ENCODE results near the gene AAK1. TPM values are rescaled to one million over a fixed set of nuclear protein-coding genes. Genes with fewer than 3 reads are reported as not detected.

Gene AAK1
- total and polyA plus RNA-seq, 4 experiments from 2014 or later = 27.6 to 225 (median 175) TPM

DNA sequence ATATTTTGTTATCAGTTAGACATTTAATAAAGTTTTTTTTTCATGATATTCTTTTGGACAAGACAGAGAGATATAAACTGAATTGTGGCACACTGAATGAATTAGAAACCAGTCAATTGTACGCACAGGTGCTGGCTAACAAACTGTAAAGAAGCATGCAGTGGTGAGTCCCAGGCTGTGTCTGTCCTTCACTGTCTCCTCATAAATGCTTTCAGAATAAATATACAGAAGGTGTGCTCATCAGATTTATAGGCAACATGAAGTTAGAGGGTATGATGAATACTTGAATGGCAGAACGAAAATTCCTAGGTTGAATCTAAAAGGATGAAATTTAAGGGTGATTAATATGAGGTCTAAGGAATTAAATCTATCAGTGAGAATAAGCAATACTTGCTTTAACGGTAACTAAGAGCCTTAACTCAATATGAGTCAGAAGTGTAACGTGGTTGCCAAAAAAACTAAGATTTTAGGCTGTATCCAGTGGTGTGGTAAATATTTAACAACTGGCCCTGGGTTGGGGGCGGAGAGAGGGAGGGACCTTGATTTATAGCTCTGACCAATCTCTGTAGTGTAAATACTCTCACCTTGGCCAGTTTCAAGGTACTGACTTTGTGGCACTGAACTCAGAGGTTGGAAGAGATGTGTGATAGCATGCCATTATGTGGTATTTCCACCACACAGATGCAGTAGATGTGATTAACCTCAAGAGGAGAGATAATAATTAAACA is 41.9 kb upstream of the AAK1 start:
- H3K27me3 ChIP-seq (ENCODE audit: insufficient read depth, low read length) = no peaks in the 10 kb centered on the region
- peaks cover 0 to 3% of the 10 kb centered on the region in 2 donors for H3K36me3 Mint-ChIP-seq
- H3K4me3 Mint-ChIP-seq = peak overlapping the region in 5 of 8 donors; percentile 11 to 70 (median 41)
- H3K27ac ChIP-seq (ENCODE audit: low read depth, low read length) = no peak overlapping the region
- peaks cover 58% of the 10 kb centered on the region for H3K4me1 ChIP-seq (ENCODE audit: insufficient read depth, low read length)
- ChIA-PET POLR2A (ENCODE audit: partially characterized antibody) (interaction anchor here (1.1 to 6.9 kb wide), 2 partner anchors 26 to 41 kb away, joined by 3 to 63 read pairs; partner anchors contain the start of gene AAK1), CTCF (ENCODE audit: partially characterized antibody) (no interaction called here)
- H3K27me3 Mint-ChIP-seq = no peaks in the 10 kb centered on the region
- no peak overlapping the region for H3K4me3 ChIP-seq (ENCODE audit: low read length in 2 of 2)
- H3K27ac Mint-ChIP-seq = peak overlapping the region; percentile 2 to 67 (median 26)
- H3K9me3 Mint-ChIP-seq = no peaks in the 10 kb centered on the region
- H3K4me1 Mint-ChIP-seq = peaks cover 40 to 75% (median 58%) of the 10 kb centered on the region in 4 donors
- intact Hi-C loops (cut with micrococcal nuclease) = no loop called here
- no peaks in the 10 kb centered on the region for H3K9me3 ChIP-seq (ENCODE audit: control insufficient read depth in 1 of 2, low read length in 2 of 2)
- DNase-seq = peak in 2 of 5 donors; percentile 5 to 40
- no peaks in the 10 kb centered on the region for H3K36me3 ChIP-seq (ENCODE audit: insufficient read depth, low read length)

DNA sequence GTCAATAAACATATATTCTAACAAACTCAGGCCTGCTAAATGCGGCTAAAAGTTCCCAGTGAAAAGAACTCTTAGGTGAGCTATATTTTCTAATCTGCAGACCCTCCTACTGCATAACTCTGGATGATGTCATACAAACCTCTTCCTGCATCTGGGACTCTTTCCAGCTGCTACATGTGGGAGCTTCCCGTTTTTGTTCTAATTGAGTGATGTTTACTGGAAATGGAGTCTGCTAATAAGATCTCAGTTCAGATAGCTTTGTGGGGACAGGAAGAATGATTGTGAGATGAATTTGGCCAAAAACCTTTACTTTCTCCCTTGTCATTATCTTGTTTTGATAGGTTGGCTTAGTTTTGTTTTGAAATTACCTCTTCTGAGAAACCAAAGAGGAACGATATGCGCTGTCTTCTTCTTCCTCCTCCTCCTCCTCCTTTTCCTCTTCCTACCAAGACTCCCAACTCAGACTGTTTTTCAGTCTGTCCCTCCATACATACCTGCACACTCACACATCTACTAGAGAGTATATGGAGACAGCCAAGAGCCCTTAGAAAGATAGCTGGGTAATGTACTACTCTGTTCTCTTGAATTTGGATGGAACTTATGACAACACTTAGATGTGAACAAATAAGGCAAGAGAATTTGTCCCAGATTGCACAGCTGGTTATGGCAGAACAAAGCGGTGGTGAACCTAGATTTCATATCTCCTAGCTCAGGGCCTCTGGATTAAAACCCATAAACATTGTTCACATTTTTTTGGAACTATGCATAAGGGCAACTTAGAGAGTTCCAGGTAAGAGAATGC is 39.8 kb upstream of the AAK1 start:
- peaks cover 0 to 3% of the 10 kb centered on the region in 2 donors for H3K36me3 Mint-ChIP-seq
- intact Hi-C loops (cut with micrococcal nuclease) = loop anchor here (1.0 kb wide), 1 partner anchor 10 kb away; no protein-coding TSS in a partner anchor
- POLR2A ChIA-PET (ENCODE audit: partially characterized antibody) = interaction anchor here (0.5 to 2.3 kb wide), 13 partner anchors 8 to 508 kb away, joined by 3 to 41 read pairs (median 4); partner anchors contain the start of genes AAK1 and C2orf42

DNA sequence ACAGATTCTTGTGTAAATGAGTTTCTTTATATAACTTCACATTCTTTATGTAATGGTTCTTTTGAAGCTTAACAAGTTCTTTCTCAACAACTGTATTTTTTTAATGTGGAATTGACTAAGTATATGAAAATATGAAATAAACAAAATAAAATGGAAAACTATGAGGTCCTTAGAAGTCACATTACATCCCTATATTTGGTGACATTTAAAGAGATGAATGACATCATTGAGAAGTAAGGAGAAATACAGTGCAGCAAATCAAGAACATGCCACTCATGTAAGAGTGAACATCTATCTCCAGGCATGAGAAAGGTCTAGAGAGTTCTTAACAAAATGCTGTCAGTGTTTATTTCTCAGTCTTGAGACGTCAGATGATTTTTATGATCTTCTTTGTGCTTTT is 39.0 kb upstream of the AAK1 start:
- ChIA-PET POLR2A (ENCODE audit: partially characterized antibody) (interaction anchor here (1.6 to 2.3 kb wide), 3 partner anchors 11 to 42 kb away, joined by 3 to 41 read pairs (median 5); partner anchors contain the start of gene AAK1), CTCF (ENCODE audit: partially characterized antibody) (interaction anchor here (1.8 to 3.4 kb wide), 3 partner anchors 32 to 117 kb away, joined by 6 to 20 read pairs (median 14); no protein-coding TSS in a partner anchor)
- peaks cover 0 to 3% of the 10 kb centered on the region in 2 donors for H3K36me3 Mint-ChIP-seq
- peaks cover 35% of the 10 kb centered on the region for H3K4me1 ChIP-seq (ENCODE audit: insufficient read depth, low read length)
- no peaks in the 10 kb centered on the region for H3K9me3 Mint-ChIP-seq
- peak overlapping the region in 2 of 7 donors; percentile 17 to 94 for H3K27ac Mint-ChIP-seq
- no peaks in the 10 kb centered on the region for H3K36me3 ChIP-seq (ENCODE audit: insufficient read depth, low read length)
- no peaks in the 10 kb centered on the region for H3K27me3 Mint-ChIP-seq
- DNase-seq = no peak
- intact Hi-C loops (cut with micrococcal nuclease) = no loop called here
- peaks cover 35 to 63% (median 50%) of the 10 kb centered on the region in 4 donors for H3K4me1 Mint-ChIP-seq
- H3K4me3 Mint-ChIP-seq = no peak overlapping the region
- H3K27me3 ChIP-seq (ENCODE audit: insufficient read depth, low read length) = no peaks in the 10 kb centered on the region
- H3K27ac ChIP-seq (ENCODE audit: low read depth, low read length) = no peak overlapping the region
- no peak overlapping the region for H3K4me3 ChIP-seq (ENCODE audit: low read length in 2 of 2)
- no peaks in the 10 kb centered on the region for H3K9me3 ChIP-seq (ENCODE audit: control insufficient read depth in 1 of 2, low read length in 2 of 2)

More for the DNA sequence above, 39.8 kb upstream of the AAK1 start:
- DNase-seq = no peak
- CTCF ChIA-PET (ENCODE audit: partially characterized antibody) = interaction anchor here (1.0 to 3.4 kb wide), 8 partner anchors 10 to 118 kb away, joined by 3 to 20 read pairs (median 6); no protein-coding TSS in a partner anchor
- H3K27me3 ChIP-seq (ENCODE audit: insufficient read depth, low read length) = no peaks in the 10 kb centered on the region
- H3K4me1 ChIP-seq (ENCODE audit: insufficient read depth, low read length) = peaks cover 39% of the 10 kb centered on the region
- peaks cover 33 to 67% (median 52%) of the 10 kb centered on the region in 4 donors for H3K4me1 Mint-ChIP-seq
- no peaks in the 10 kb centered on the region for H3K9me3 ChIP-seq (ENCODE audit: control insufficient read depth in 1 of 2, low read length in 2 of 2)
- H3K27me3 Mint-ChIP-seq = no peaks in the 10 kb centered on the region
- H3K4me3 Mint-ChIP-seq = peak overlapping the region; percentile 51 to 81 (median 70)
- H3K9me3 Mint-ChIP-seq = no peaks in the 10 kb centered on the region
- H3K27ac ChIP-seq (ENCODE audit: low read depth, low read length) = no peak overlapping the region
- H3K36me3 ChIP-seq (ENCODE audit: insufficient read depth, low read length) = no peaks in the 10 kb centered on the region
- no peak overlapping the region for H3K4me3 ChIP-seq (ENCODE audit: low read length in 2 of 2)
- peak overlapping the region; percentile 17 to 94 (median 76) for H3K27ac Mint-ChIP-seq

DNA sequence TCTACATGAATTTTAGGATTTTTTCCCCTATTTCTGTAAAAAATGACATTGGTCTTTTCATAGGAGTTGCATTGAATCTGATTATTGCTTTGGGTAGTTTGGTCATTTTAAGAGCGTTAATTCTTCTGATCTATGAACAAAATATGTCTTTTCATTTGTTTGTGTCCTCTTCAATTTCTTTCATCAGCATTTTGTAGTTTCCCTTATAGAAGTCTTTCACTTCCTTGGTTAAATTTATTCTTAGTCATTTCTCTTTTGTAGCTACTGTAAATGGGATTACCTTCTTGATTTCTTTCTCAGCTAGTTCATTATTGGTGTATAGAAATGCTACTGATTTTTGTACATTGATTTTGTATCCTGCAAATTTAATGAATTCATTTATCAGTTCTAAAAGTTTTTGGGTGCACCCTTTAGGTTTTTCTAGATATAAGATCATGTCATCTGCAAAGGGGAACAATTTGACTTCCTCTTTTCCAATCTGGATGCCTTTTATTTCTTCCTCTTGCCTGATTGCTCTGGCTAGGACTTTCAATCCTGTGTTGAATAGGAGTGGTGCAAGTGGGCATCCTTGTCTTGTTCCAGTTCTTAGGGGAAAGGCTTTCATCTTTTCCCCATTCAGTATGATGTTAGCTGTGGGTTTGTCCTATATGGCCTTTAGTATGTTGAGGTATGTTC is 36.6 kb upstream of the AAK1 start:
- intact Hi-C loops (cut with micrococcal nuclease) = no loop called here
- no peak overlapping the region for H3K27ac ChIP-seq (ENCODE audit: low read depth, low read length)
- H3K36me3 ChIP-seq (ENCODE audit: insufficient read depth, low read length) = no peaks in the 10 kb centered on the region
- H3K9me3 Mint-ChIP-seq = no peaks in the 10 kb centered on the region
- H3K27me3 ChIP-seq (ENCODE audit: insufficient read depth, low read length) = no peaks in the 10 kb centered on the region
- H3K27me3 Mint-ChIP-seq = no peaks in the 10 kb centered on the region
- ChIA-PET CTCF (ENCODE audit: partially characterized antibody) (no interaction called here), POLR2A (ENCODE audit: partially characterized antibody) (no interaction called here)
- DNase-seq = no peak
- peaks cover 28% of the 10 kb centered on the region for H3K4me1 ChIP-seq (ENCODE audit: insufficient read depth, low read length)
- no peaks in the 10 kb centered on the region for H3K9me3 ChIP-seq (ENCODE audit: control insufficient read depth in 1 of 2, low read length in 2 of 2)
- peaks cover 28 to 50% (median 41%) of the 10 kb centered on the region in 4 donors for H3K4me1 Mint-ChIP-seq
- H3K4me3 ChIP-seq (ENCODE audit: low read length in 2 of 2) = no peak overlapping the region
- H3K4me3 Mint-ChIP-seq = no peak overlapping the region
- H3K36me3 Mint-ChIP-seq = no peaks in the 10 kb centered on the region
- H3K27ac Mint-ChIP-seq = peak overlapping the region in 1 of 7 donors; percentile 19

DNA sequence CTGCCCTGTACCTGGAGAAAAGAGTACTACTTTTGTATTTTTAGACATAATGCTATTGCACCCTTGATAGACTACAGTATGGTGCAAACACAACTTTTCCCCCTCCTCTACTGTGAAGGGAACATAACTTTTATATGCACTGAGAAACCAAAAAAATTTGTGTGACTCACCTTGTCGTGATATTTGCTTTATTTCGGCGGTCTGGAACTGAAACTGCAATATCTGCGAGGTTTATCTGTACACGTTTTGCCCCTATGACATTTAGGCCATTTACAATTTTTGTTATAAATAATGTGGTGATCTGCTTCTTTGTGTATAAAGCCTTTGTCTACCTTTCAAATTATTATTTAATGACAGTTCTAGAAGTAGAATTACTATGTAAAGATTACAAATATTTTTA is 34.4 kb upstream of the AAK1 start:
- CTCF ChIA-PET (ENCODE audit: partially characterized antibody) = interaction anchor here (0.5 to 1.9 kb wide), 3 partner anchors 22 to 84 kb away, joined by 3 to 7 read pairs (median 4); no protein-coding TSS in a partner anchor
- no peak overlapping the region for H3K4me3 ChIP-seq (ENCODE audit: low read length in 2 of 2)

DNA sequence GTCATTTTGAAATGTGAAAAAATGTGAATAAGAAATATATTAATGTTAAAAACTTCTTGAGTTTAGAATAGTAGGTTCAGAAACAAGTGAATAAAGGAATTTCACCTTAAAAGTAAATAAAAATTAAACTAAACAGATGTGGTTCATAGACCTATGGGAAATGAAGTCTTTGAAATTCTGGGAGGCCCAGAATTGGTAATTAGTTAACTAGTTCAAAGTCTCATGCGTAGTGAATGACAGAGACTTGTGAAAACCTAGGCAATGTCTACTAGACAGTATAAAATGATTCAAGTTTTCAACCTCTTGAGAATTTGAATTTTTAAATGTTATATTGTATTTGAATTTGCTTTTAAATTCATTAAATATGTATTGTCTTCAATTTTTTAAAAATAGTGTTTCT is 32.6 kb upstream of the AAK1 start:
- intact Hi-C loops (cut with micrococcal nuclease) = no loop called here
- Mint-ChIP-seq H3K4me3 (no peak overlapping the region), H3K4me1 (peaks cover 13 to 25% (median 20%) of the 10 kb centered on the region in 4 donors), H3K36me3 (no peaks in the 10 kb centered on the region), H3K27ac (no peak overlapping the region), H3K27me3 (no peaks in the 10 kb centered on the region), H3K9me3 (peaks cover 0 to 5% (median 0%) of the 10 kb centered on the region in 8 donors)
- no peak for DNase-seq
- Histone ChIP-seq H3K4me3 (ENCODE audit: low read length in 2 of 2) (no peak overlapping the region), H3K9me3 (ENCODE audit: control insufficient read depth in 1 of 2, low read length in 2 of 2) (no peaks in the 10 kb centered on the region), H3K27me3 (ENCODE audit: insufficient read depth, low read length) (no peaks in the 10 kb centered on the region), H3K27ac (ENCODE audit: low read depth, low read length) (no peak overlapping the region), H3K36me3 (ENCODE audit: insufficient read depth, low read length) (no peaks in the 10 kb centered on the region), H3K4me1 (ENCODE audit: insufficient read depth, low read length) (no peaks in the 10 kb centered on the region)
- POLR2A ChIA-PET (ENCODE audit: partially characterized antibody) = interaction anchor here (1.4 kb wide), 1 partner anchor 32 kb away, joined by 3 read pairs; the partner anchor contains the start of gene AAK1
- CTCF ChIA-PET (ENCODE audit: partially characterized antibody) = no interaction called here

More for the DNA sequence above, 34.4 kb upstream of the AAK1 start:
- peaks cover 0 to 2% (median 0%) of the 10 kb centered on the region in 8 donors for H3K9me3 Mint-ChIP-seq
- POLR2A ChIA-PET (ENCODE audit: partially characterized antibody) = interaction anchor here (0.8 to 1.5 kb wide), 3 partner anchors 17 to 34 kb away, joined by 3 to 8 read pairs (median 4); partner anchors contain the start of gene AAK1
- no peaks in the 10 kb centered on the region for H3K36me3 Mint-ChIP-seq
- H3K4me1 Mint-ChIP-seq = peaks cover 13 to 28% (median 21%) of the 10 kb centered on the region in 4 donors
- H3K27ac Mint-ChIP-seq = peak overlapping the region in 1 of 7 donors; percentile 18
- no peaks in the 10 kb centered on the region for H3K27me3 ChIP-seq (ENCODE audit: insufficient read depth, low read length)
- no peak for DNase-seq
- peaks cover 6% of the 10 kb centered on the region for H3K4me1 ChIP-seq (ENCODE audit: insufficient read depth, low read length)
- H3K36me3 ChIP-seq (ENCODE audit: insufficient read depth, low read length) = no peaks in the 10 kb centered on the region
- H3K27ac ChIP-seq (ENCODE audit: low read depth, low read length) = no peak overlapping the region
- no peaks in the 10 kb centered on the region for H3K27me3 Mint-ChIP-seq
- intact Hi-C loops (cut with micrococcal nuclease) = no loop called here
- H3K4me3 Mint-ChIP-seq = peak overlapping the region in 7 of 8 donors; percentile 6 to 73 (median 46)
- no peaks in the 10 kb centered on the region for H3K9me3 ChIP-seq (ENCODE audit: control insufficient read depth in 1 of 2, low read length in 2 of 2)
